ENCODE data around the gene GRID1.

GRID1 gene

DNA sequence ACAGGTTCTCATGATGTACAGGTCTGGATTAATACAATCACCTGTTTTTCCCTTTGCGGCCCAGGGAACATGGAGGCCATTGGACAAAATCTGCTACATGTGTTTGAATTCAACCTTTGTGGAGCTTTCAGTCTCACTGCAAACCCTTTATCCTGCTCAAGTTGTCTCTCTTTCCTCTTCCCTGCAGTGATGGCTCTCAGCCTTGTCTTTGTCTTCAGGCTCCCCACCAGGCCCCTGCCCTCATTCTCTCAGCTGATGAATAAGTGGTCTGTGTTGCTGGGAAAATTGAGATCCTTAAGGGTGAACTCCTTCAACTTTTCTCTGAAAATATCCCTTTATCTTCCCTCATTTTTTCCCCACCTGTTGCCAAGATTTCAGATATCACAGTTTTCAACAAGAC lies 791.2 kb downstream of the GRID1 start:
- Histone ChIP-seq H3K9me3 (no peaks in the 10 kb centered on the region), H3K27me3 (no peaks in the 10 kb centered on the region), H3K36me3 (no peaks in the 10 kb centered on the region), H3K4me3 (ENCODE audit: low read depth in 1 of 2, low read length in 1 of 2) (no peak overlapping the region), H3K4me1 (ENCODE audit: control insufficient read depth in 1 of 2, insufficient read depth in 1 of 2, low read depth in 1 of 2, low read length in 1 of 2) (no peaks in the 10 kb centered on the region), H3K27ac (no peak overlapping the region)
- TF ChIP-seq, protein P1, sequence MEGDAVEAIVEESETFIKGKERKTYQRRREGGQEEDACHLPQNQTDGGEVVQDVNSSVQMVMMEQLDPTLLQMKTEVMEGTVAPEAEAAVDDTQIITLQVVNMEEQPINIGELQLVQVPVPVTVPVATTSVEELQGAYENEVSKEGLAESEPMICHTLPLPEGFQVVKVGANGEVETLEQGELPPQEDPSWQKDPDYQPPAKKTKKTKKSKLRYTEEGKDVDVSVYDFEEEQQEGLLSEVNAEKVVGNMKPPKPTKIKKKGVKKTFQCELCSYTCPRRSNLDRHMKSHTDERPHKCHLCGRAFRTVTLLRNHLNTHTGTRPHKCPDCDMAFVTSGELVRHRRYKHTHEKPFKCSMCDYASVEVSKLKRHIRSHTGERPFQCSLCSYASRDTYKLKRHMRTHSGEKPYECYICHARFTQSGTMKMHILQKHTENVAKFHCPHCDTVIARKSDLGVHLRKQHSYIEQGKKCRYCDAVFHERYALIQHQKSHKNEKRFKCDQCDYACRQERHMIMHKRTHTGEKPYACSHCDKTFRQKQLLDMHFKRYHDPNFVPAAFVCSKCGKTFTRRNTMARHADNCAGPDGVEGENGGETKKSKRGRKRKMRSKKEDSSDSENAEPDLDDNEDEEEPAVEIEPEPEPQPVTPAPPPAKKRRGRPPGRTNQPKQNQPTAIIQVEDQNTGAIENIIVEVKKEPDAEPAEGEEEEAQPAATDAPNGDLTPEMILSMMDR (IDR thresholded peaks at IDR 0.05), result no peak

DNA sequence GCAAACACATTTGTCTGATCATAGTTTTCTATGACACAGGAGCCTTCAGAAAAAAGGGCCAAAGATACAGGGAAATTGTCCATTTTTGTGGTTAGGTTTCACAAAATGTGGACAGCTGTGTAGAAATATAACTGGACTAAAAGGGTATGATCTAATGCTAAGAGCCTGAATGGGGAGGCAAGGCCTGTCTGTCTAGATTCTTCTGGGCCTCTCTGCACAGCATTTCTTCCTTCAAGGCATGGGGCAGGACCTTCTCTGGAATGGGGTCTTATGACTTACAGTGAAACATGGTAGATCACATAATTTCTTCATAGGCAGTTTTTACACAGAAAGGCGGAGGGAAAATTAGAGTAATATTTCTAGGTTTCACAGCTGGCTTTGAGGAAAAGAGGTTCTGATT lies 795.7 kb downstream of the GRID1 start:
- TF ChIP-seq, protein P1 (IDR thresholded peaks at IDR 0.05), result no peak
- no peaks in the 10 kb centered on the region for H3K27me3 ChIP-seq
- no peaks in the 10 kb centered on the region for H3K9me3 ChIP-seq
- H3K36me3 ChIP-seq, result no peaks in the 10 kb centered on the region
- no peak overlapping the region for H3K27ac ChIP-seq
- no peak overlapping the region for H3K4me3 ChIP-seq (ENCODE audit: low read depth in 1 of 2, low read length in 1 of 2)
- no peaks in the 10 kb centered on the region for H3K4me1 ChIP-seq (ENCODE audit: control insufficient read depth in 1 of 2, insufficient read depth in 1 of 2, low read depth in 1 of 2, low read length in 1 of 2)

DNA sequence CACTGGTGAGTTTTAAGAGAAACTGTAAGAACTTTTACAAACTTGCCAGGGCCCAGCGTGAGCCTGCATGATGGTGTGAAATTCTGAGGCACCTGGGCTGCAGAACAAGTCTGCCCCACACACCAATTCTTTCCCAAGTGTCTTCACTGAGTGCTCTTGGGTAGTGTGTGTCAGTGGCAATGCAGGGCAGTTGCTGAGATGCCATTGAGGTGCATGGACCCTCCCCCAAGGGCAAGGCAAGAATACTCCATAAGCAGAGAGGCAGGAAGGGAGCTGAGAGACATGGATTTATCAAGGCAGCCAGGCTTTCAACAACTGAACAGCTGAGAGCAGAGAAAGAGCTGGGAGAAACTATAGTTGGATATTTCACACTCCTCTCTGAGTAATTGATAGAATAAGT lies 801.2 kb downstream of the GRID1 start:
- Histone ChIP-seq H3K4me3 (ENCODE audit: low read depth in 1 of 2, low read length in 1 of 2) (no peak overlapping the region), H3K4me1 (ENCODE audit: control insufficient read depth in 1 of 2, insufficient read depth in 1 of 2, low read depth in 1 of 2, low read length in 1 of 2) (no peaks in the 10 kb centered on the region), H3K36me3 (no peaks in the 10 kb centered on the region), H3K9me3 (no peaks in the 10 kb centered on the region), H3K27ac (no peak overlapping the region), H3K27me3 (no peaks in the 10 kb centered on the region)
- TF ChIP-seq, protein P1 (IDR thresholded peaks at IDR 0.05), result no peak

DNA sequence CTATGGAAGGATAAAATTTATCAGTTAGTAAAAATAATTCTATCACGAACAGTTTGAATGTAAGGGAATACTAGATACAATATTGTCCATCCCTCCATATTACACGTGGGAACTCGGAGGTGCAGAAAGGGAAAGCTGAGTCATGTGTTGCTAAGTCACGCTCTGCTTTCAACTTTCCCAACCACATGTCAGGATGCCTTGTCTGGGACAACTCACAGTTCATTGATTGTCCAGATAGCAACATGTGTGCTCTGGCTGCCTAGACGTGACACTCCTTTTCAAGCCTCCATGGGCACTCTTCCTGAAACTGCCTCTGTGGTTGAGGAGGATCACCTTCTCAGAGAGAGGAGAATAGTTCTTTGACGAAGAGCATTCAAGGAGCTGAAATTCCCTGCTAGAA lies 808.1 kb downstream of the GRID1 start:
- Histone ChIP-seq H3K4me3 (ENCODE audit: low read depth in 1 of 2, low read length in 1 of 2) (no peak overlapping the region), H3K27ac (no peak overlapping the region), H3K9me3 (no peaks in the 10 kb centered on the region), H3K4me1 (ENCODE audit: control insufficient read depth in 1 of 2, insufficient read depth in 1 of 2, low read depth in 1 of 2, low read length in 1 of 2) (no peaks in the 10 kb centered on the region), H3K36me3 (no peaks in the 10 kb centered on the region), H3K27me3 (no peaks in the 10 kb centered on the region)
- TF ChIP-seq, protein P1 (IDR thresholded peaks at IDR 0.05), result no peak

DNA sequence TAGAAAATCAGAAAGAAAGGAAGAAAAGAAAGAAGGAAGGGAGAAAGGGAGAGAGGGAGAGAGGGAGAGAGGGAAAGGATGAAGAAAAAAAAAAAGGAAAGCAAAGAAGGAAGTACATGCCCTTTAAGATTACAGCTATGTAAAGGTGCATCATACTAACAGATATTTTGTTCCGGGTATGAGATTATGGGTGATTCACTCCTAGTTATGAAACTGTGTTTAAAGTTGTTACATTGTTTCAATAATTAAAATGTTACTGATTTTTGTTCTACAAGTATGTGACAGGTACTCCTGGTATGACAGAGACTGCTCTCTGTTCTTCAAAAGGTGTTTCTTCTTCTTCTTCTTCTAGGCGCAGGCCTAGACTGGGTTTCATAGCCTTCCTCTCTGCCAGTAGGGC lies 808.9 kb downstream of the GRID1 start:
- no peaks in the 10 kb centered on the region for H3K4me1 ChIP-seq (ENCODE audit: control insufficient read depth in 1 of 2, insufficient read depth in 1 of 2, low read depth in 1 of 2, low read length in 1 of 2)
- no peak overlapping the region for H3K4me3 ChIP-seq (ENCODE audit: low read depth in 1 of 2, low read length in 1 of 2)
- no peaks in the 10 kb centered on the region for H3K9me3 ChIP-seq
- TF ChIP-seq, protein P1 (IDR thresholded peaks at IDR 0.05), result no peak
- no peaks in the 10 kb centered on the region for H3K27me3 ChIP-seq
- no peaks in the 10 kb centered on the region for H3K36me3 ChIP-seq
- H3K27ac ChIP-seq, result no peak overlapping the region

DNA sequence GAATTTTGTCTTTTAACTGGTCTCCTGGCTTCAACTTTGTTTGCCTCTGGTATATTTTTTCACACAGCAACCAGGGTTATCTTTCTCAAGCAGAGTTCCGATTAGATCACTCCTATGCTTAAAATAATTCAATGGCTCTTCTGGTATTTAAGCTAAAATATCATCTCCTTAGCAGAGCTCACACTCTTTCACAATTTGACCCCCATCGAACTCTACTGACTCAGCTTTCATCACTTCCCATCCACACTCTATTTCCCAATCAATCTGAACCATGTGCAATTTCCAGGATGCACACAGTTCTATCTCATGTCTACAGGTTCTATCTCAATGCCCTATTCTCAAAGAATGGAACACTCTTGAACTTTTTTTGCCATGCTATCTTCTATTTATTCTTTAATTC lies 809.5 kb downstream of the GRID1 start:
- Histone ChIP-seq H3K4me3 (ENCODE audit: low read depth in 1 of 2, low read length in 1 of 2) (no peak overlapping the region), H3K27ac (no peak overlapping the region), H3K9me3 (no peaks in the 10 kb centered on the region), H3K4me1 (ENCODE audit: control insufficient read depth in 1 of 2, insufficient read depth in 1 of 2, low read depth in 1 of 2, low read length in 1 of 2) (no peaks in the 10 kb centered on the region), H3K36me3 (no peaks in the 10 kb centered on the region), H3K27me3 (no peaks in the 10 kb centered on the region)
- TF ChIP-seq, protein P1 (IDR thresholded peaks at IDR 0.05), result no peak
